Gastrocnemius medialis (tissue), 4 donors: ENCODE measurements around the gene ACTR3. TPM values are rescaled to one million over a fixed set of nuclear protein-coding genes. Genes with fewer than 3 reads are reported as not detected.
"Not testable (repeated sequence)": the region's sequence is repeated elsewhere in the genome, so short reads cannot be mapped to it uniquely, and the experiment has no call there.

Experiments used
- ATAC-seq, 2 donors: fragments of 150-250 bp; one replicate each; pipeline ENCODE4 v1.9.1; 2016
- DNase-seq, 2 donors: peaks; one replicate each; pipeline ENCODE4 v3.0.0-alpha.2; 2019
- H3K27ac ChIP-seq, 4 donors: fragments of 200-600 bp; sonication (generic); 1 replicate in 1 of 4; 2 replicates in 3 of 4; pipeline ENCODE4 v1.5.1; 2016 to 2018; ENCODE audit warnings: mild to moderate bottlenecking in 2 of 4, moderate library complexity in 1 of 4
- H3K27me3 ChIP-seq, 3 donors: fragments of 200-600 bp; sonication (generic) in 2 of 3; 1 replicate in 1 of 3; 2 replicates in 2 of 3; pipeline versions ENCODE4 v1.5.1 to v1.6.0; 2016 to 2019; ENCODE audit warnings: mild to moderate bottlenecking in 1 of 3, moderate library complexity in 1 of 3
- H3K36me3 ChIP-seq, 2 donors: fragments of 200-600 bp; sonication (generic) in 1 of 2; one replicate each; pipeline ENCODE4 v1.5.1; 2017 to 2018
- H3K4me1 ChIP-seq, 2 donors: fragments of 200-600 bp; sonication (generic) in 1 of 2; one replicate each; pipeline ENCODE4 v1.5.1; 2016 to 2017; ENCODE audit warnings: mild to moderate bottlenecking in 2 of 2
- H3K4me3 ChIP-seq, 4 donors: fragments of 200-600 bp; sonication (generic) in 3 of 4; 1 replicate in 1 of 4; 2 replicates in 3 of 4; pipeline ENCODE4 v1.5.1; 2016 to 2019; ENCODE audit warnings: mild to moderate bottlenecking in 2 of 4
- H3K9me3 ChIP-seq, 3 donors: fragments of 200-600 bp; sonication (generic) in 2 of 3; 1 replicate in 1 of 3; 2 replicates in 2 of 3; pipeline ENCODE4 v1.5.1; 2016 to 2019
- CTCF ChIP-seq, 5 experiments: fragments of 450-650 bp in 3 of 5; fragments of 200-600 bp in 2 of 5; sonication (generic) in 2 of 5; IDR thresholded peaks in 4 of 5; conservative IDR thresholded peaks in 1 of 5; 1 replicate in 4 of 5; 2 replicates in 1 of 5; pipeline ENCODE4 v1.5.1; 2016 to 2019; ENCODE audit warnings: antibody characterized with exemption in 5 of 5, mild to moderate bottlenecking in 3 of 5, moderate library complexity in 3 of 5
- POLR2A ChIP-seq, 2 donors: fragments of 450-650 bp; IDR thresholded peaks; one replicate each; pipeline ENCODE4 v1.6.1; 2017; ENCODE audit warnings: antibody characterized with exemption in 2 of 2, mild to moderate bottlenecking in 2 of 2, moderate library complexity in 2 of 2
- in situ Hi-C, 4 donors: fragments of 200-750 bp; cut with MboI; loops; one replicate each; pipeline versions ENCODE4 v1.15.0 to v1.8.0; 2017; ENCODE audit warnings: low sequenced_read_pairs in 4 of 4
- intact Hi-C: fragments of 100-400 bp; cut with DNase I; formaldehyde crosslinking; loops from one replicate; pipeline ENCODE4 v1.15.1; 2023; ENCODE audit warnings: low total_unique reads
- total RNA-seq, 4 donors: library from RNA; depleted of rRNA; stranded (reverse); fragments of >200 nt; gene quantifications; one replicate each; pipeline versions ENCODE4 v1.1.0 to v1.2.3, GENCODE V29; 2016

ACTR3 gene
- 10 to 100 TPM; 39.3 to 75.0 (median 56.6) TPM for total RNA-seq

DNA sequence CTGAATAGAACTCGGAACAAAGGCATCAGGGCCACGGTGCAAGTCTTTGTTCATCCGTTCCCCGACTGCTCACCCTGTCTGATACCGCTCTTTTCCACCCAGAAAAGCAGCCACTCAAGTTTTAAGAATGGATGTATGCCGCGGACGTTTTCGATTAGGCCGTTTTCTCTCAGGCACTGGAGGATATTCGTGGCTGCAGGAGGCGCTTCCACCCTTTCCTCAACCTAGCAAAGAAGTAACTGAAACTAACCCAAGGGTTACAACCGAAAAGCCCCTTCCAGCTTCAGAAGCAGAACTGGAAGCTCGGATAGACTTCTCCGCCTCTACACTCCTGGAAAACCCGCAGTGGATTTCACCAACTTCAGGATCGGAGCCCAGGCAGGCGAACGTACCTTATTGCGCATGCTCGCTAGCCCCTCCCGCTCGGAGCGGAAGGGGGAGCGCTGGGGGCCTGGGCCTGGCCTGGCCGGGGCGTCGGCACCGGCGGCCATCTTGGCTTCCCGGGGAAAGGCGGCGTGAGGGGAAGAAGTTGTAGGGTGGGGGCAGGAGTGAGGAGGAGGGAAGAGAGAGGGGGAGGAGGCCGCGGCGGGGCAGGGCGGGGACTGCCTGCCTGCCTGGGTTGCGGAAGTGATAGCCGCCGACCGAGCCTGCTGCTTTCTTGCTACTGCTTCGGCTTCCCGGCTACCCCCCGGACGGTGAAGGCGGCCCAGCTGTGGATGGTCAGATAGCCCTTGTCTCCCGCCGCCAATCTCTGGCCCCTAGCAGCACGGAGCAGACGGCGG is at the start of gene ACTR3:
ACTR3 (plus strand) TSS at position 619 of the 782 bp plus-strand sequence. CDS start 191 bp downstream, outside the sequence.
- ATAC-seq, result peak; percentile 86 to 89
- Histone ChIP-seq H3K4me3 (peak within 1 kb of the TSS; percentile 84 to 99 (median 94)), H3K36me3 (no peaks in the 10 kb centered on the region), H3K27me3 (no peaks in the 10 kb centered on the region), H3K9me3 (no peaks in the 10 kb centered on the region), H3K27ac (peak within 1 kb of the TSS; percentile 93 to 99 (median 99)), H3K4me1 (peaks cover 39 to 57% of the 10 kb centered on the region in 2 donors)
- TF ChIP-seq CTCF (IDR thresholded peaks at IDR 0.05 in 4 of 5, conservative IDR thresholded peaks at IDR 0.05 in 1 of 5), result no peak
- TF ChIP-seq POLR2A (IDR thresholded peaks at IDR 0.05), result peak; percentile 58 to 75
- intact Hi-C loops (loop anchor here (1.0 kb wide), 1 partner anchor 133 kb away; the partner anchor contains the start of gene SLC35F5), in situ Hi-C loops (loop anchor here (5.0 to 10.0 kb wide), 3 partner anchors 132 to 137 kb away; partner anchors contain the start of gene SLC35F5 (in 3 of the 4))
- peak; percentile 96 to 97 for DNase-seq

DNA sequence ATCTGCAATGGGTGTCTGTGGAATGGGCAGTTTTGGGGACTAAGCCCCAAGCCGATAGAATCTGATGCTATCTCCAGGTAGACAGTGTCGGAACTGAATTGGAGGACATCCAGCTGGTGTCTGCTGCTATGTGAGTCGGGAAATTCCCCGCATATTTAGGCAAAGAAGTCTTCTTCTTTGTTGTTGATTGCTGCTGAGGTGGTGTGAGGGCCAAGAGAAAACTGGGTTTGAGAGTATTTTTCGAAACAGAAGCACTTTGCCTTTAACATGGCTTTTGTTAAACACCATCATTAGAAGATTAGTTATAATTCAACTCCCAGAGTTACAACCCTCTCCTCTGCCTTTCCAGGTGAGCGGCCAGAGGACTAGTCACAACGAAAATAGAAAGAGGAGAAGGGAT is 49.4 kb upstream of the ACTR3 start:
- TF ChIP-seq CTCF (IDR thresholded peaks at IDR 0.05 in 4 of 5, conservative IDR thresholded peaks at IDR 0.05 in 1 of 5), result no peak
- no peak for TF ChIP-seq POLR2A (IDR thresholded peaks at IDR 0.05)
- Histone ChIP-seq H3K4me1 (no peaks in the 10 kb centered on the region), H3K27ac (no peak overlapping the region), H3K9me3 (no peaks in the 10 kb centered on the region), H3K36me3 (no peaks in the 10 kb centered on the region), H3K27me3 (no peaks in the 10 kb centered on the region), H3K4me3 (no peak overlapping the region)
- DNase-seq (no peak), ATAC-seq (no peak)
- intact Hi-C loops (no loop called here), in situ Hi-C loops (no loop called here)

DNA sequence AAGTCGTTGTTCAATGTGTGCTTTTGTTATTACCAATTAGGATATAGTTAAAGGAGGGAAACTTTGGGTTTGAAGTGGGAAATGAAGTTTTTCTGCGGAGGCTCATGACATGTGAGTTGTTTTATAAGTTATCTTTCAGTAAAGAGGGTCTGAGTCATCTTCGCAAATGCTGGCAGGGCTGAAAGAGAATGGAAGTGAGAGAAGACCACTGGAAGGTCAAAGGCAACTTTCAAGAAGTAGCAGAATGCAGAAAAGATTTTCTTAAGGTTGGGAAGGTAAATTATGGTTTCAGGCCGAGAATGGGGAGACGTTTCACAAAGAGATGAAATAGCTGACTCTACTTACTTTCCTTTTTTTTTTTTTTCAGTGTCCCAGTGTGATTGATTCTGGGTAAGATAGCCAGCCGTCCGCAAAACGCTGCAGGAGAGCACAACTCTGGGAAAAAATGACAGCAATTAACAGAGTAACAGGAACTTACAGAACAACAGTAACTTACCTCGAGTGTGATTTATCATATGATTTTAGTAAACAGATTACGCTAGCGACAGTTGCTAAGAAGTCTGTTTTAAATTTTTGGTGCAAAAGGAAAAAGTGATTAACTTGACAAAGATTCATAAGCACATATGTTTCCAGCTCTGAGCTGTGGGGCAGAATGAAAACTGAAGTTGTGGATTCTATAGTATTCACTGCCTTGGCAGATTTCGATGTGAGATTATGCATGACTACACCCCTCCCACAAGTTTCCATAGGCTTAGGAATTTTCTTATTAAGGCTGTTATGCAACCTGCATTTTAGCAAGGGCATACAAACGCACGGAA is 46.8 kb upstream of the ACTR3 start:
- no peak for TF ChIP-seq POLR2A (IDR thresholded peaks at IDR 0.05)
- TF ChIP-seq CTCF (IDR thresholded peaks at IDR 0.05 in 4 of 5, conservative IDR thresholded peaks at IDR 0.05 in 1 of 5), result no peak
- Histone ChIP-seq H3K4me1 (no peaks in the 10 kb centered on the region), H3K9me3 (no peaks in the 10 kb centered on the region), H3K27me3 (no peaks in the 10 kb centered on the region), H3K4me3 (no peak overlapping the region), H3K36me3 (no peaks in the 10 kb centered on the region), H3K27ac (no peak overlapping the region)
- in situ Hi-C loops, result no loop called here
- ATAC-seq (no peak), DNase-seq (no peak)
- intact Hi-C loops, result no loop called here

DNA sequence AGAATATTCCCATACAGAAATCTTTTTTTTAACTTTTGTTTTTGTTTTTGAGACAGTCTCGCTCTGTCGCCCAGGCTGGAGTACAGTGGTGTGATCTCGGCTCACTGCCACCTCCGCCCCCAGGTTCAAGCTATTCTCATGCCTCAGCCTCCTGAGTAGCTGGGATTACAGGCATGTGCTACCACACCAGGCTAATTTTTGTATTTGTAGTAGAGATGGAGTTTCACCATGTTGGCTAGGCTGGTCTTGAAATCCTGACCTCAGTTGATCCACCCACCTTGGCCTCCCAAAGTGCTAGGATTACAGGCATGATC is 46.2 kb upstream of the ACTR3 start:
- in situ Hi-C loops, intact Hi-C loops, H3K4me3 ChIP-seq: not testable (repeated sequence)

DNA sequence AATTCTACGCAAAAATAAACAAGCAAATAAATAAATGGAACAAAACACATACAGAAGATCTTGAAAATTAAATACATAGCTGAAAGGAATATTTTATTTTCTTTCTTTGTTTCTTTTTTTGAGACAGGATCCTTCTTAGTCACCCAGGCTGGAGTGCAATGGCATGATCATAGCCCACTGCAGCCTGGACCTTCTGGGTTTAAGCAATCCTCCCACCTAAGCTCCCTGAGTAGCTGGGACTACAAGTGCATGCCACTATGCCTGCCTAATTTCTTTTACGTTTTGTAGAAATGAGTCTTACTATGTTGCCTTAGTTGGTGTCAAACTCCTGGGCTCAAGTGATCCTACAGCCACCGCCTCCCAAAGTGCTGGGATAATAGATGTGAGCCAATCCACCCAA is 44.6 kb upstream of the ACTR3 start:
- no peak for TF ChIP-seq CTCF (IDR thresholded peaks at IDR 0.05 in 4 of 5, conservative IDR thresholded peaks at IDR 0.05 in 1 of 5)
- TF ChIP-seq POLR2A (IDR thresholded peaks at IDR 0.05), result no peak
- H3K36me3 ChIP-seq, result no peaks in the 10 kb centered on the region
- in situ Hi-C loops (no loop called here), intact Hi-C loops (no loop called here)
- ATAC-seq (no peak), DNase-seq (no peak)
- no peaks in the 10 kb centered on the region for H3K4me1 ChIP-seq
- no peaks in the 10 kb centered on the region for H3K27me3 ChIP-seq
- no peaks in the 10 kb centered on the region for H3K9me3 ChIP-seq
- H3K4me3 ChIP-seq, result no peak overlapping the region
- H3K27ac ChIP-seq, result no peak overlapping the region

More for the DNA sequence above, 46.2 kb upstream of the ACTR3 start:
- H3K4me1 ChIP-seq, H3K36me3 ChIP-seq, DNase-seq, H3K27me3 ChIP-seq, H3K27ac ChIP-seq, ATAC-seq, H3K9me3 ChIP-seq: not testable (repeated sequence)

- H3K27me3 ChIP-seq, in situ Hi-C loops, DNase-seq: not testable (repeated sequence)
These were observed 44.1 kb upstream of the ACTR3 start for GRCh38 chr2:113845796-113846195.

More at GRCh38 chr2:113845796-113846195, 44.1 kb upstream of the ACTR3 start:
- H3K36me3 ChIP-seq, H3K4me1 ChIP-seq, H3K4me3 ChIP-seq, intact Hi-C loops, H3K27ac ChIP-seq, ATAC-seq, H3K9me3 ChIP-seq: not testable (repeated sequence)
